OCI-LY7 (cell line): ENCODE measurements around the gene PIP4K2A. TPM values are rescaled to one million over a fixed set of nuclear protein-coding genes. Genes with fewer than 3 reads are reported as not detected.

ENCODE experiments used
- BruUV-seq: library from RNA; stranded (reverse); fragments of 400-500 nt; replicated peaks from 2 replicates; lab custom pipeline; 2021; lab: Mats Ljungman, UMichigan
- CTCF ChIA-PET: fragments of 300-600 bp; sonication (Branson Sonifier 250); formaldehyde crosslinking; loops from one replicate; lab custom pipeline; 2022; ENCODE audit warnings: antibody characterized with exemption; ENCODE audit not compliant: unreplicated experiment; lab: Charles Lee
- POLR2A ChIA-PET: fragments of 300-600 bp; sonication (Branson Sonifier 250); formaldehyde crosslinking; loops from one replicate; lab custom pipeline; 2022; ENCODE audit warnings: antibody characterized with exemption; lab: Charles Lee
- DNase-seq: peaks from one replicate; pipeline ENCODE4 v3.0.0-alpha.2; 2015; ENCODE audit warnings: low spot score
- H2AFZ ChIP-seq: fragments of 200-600 bp; sonication (generic), shearing (Covaris generic); 2 replicates; pipeline ENCODE4 v1.6.1; 2014; ENCODE audit warnings: mild to moderate bottlenecking, antibody characterized with exemption, low read length, moderate library complexity
- H3K27ac ChIP-seq: fragments of 200-600 bp; sonication (generic); 2 replicates; pipeline ENCODE4 v1.5.1; 2014; ENCODE audit warnings: mixed run types, low read depth, mild to moderate bottlenecking, moderate library complexity, low read length, inconsistent platforms; ENCODE audit not compliant: poor library complexity, severe bottlenecking
- H3K36me3 ChIP-seq: fragments of 200-600 bp; sonication (generic); 2 replicates; pipeline ENCODE4 v1.6.1; 2014; ENCODE audit warnings: mild to moderate bottlenecking, antibody characterized with exemption, low read length, moderate library complexity, mixed read lengths; ENCODE audit not compliant: insufficient read depth
- H3K4me1 ChIP-seq: fragments of 200-600 bp; sonication (generic); 2 replicates; pipeline ENCODE4 v1.5.1; 2014; ENCODE audit warnings: mild to moderate bottlenecking, low read length; ENCODE audit not compliant: insufficient read depth, poor library complexity, severe bottlenecking
- H3K4me2 ChIP-seq: fragments of 200-600 bp; sonication (generic); 2 replicates; pipeline ENCODE4 v1.6.1; 2014; ENCODE audit warnings: mild to moderate bottlenecking, low read length
- H3K4me3 ChIP-seq: fragments of 200-600 bp; sonication (generic); 2 replicates; pipeline ENCODE4 v1.5.1; 2014; ENCODE audit warnings: mild to moderate bottlenecking, low read depth, low read length; ENCODE audit not compliant: poor library complexity, severe bottlenecking
- H3K79me2 ChIP-seq: fragments of 200-600 bp; sonication (generic); 2 replicates; pipeline ENCODE4 v1.6.1; 2016; ENCODE audit warnings: low read depth, mild to moderate bottlenecking, low read length, moderate library complexity, mixed read lengths; ENCODE audit not compliant: insufficient read depth
- H3K9me2 ChIP-seq: fragments of 200-600 bp; sonication (generic); 2 replicates; pipeline ENCODE4 v1.6.1; 2016; ENCODE audit warnings: mild to moderate bottlenecking, low read length, mixed read lengths; ENCODE audit not compliant: insufficient read depth
- H3K9me3 ChIP-seq: fragments of 200-600 bp; sonication (generic); 2 replicates; pipeline ENCODE4 v1.6.1; 2014; ENCODE audit warnings: mild to moderate bottlenecking, mixed run types, low read length, mixed read lengths
- H4K20me1 ChIP-seq: fragments of 200-600 bp; sonication (generic); 2 replicates; pipeline ENCODE4 v1.6.1; 2014; ENCODE audit warnings: mild to moderate bottlenecking, antibody characterized with exemption, low read length, moderate library complexity, mixed read lengths; ENCODE audit not compliant: insufficient read depth
- CTCF ChIP-seq: fragments of 200-600 bp; sonication (generic); conservative IDR thresholded peaks from 2 replicates; pipeline ENCODE4 v1.5.1; 2014; ENCODE audit warnings: mild to moderate bottlenecking, antibody characterized with exemption, low read length, moderate library complexity, mixed read lengths
- EZH2phosphoT487 ChIP-seq: fragments of 200-600 bp; sonication (generic); IDR thresholded peaks from 2 replicates; pipeline ENCODE4 v1.6.1; 2018; ENCODE audit warnings: low read depth, borderline replicate concordance, mild to moderate bottlenecking, mixed run types, antibody characterized with exemption, low read length, moderate library complexity, mixed read lengths
- intact Hi-C: fragments of 100-400 bp; cut with micrococcal nuclease; formaldehyde crosslinking; loops from one replicate; pipeline ENCODE4 v1.10.0; 2022; ENCODE audit not compliant: unreplicated experiment
- total RNA-seq, 2 experiments: library from RNA; depleted of rRNA in 1 of 2; stranded (reverse); fragments of >200 nt in 1 of 2; shearing (Covaris generic) in 1 of 2; gene quantifications; 2 replicates each; pipeline ENCODE4 v1.2.3, GENCODE V29; 2014 to 2022

The PIP4K2A gene
- total RNA-seq, 2 experiments from 2014 or later, result 32.5 to 42.6 TPM

- DNase-seq, result no peak
- H3K79me2 ChIP-seq, result peaks cover 37% of the 10 kb centered on the region; the same call in 1 of the 2 replicates
- H3K36me3 ChIP-seq, result peaks cover 9% of the 10 kb centered on the region
- H4K20me1 ChIP-seq, result no peaks in the 10 kb centered on the region
- BruUV-seq, result no TSS peak
- peaks cover 71% of the 10 kb centered on the region for H3K4me1 ChIP-seq
- H3K9me3 ChIP-seq, result no peaks in the 10 kb centered on the region; the same call in 1 of the 2 replicates
- H3K9me2 ChIP-seq, result no peaks in the 10 kb centered on the region
- peak overlapping the region; percentile 65 for H3K4me3 ChIP-seq
- intact Hi-C loops, result loop anchor here (5.0 kb wide), 2 partner anchors 67 to 97 kb away; partner anchors contain the start of gene PIP4K2A
- TF ChIP-seq CTCF, result no peak
- no peak for TF ChIP-seq EZH2phosphoT487
- H2AFZ ChIP-seq, result peak overlapping the region; percentile 89; the same call in 1 of the 2 replicates
- peak overlapping the region; percentile 60 for H3K27ac ChIP-seq
- H3K4me2 ChIP-seq, result peak overlapping the region; percentile 79
- ChIA-PET CTCF (no interaction called here), POLR2A (interaction anchor here (0.7 to 4.1 kb wide), 8 partner anchors 9 to 97 kb away, joined by 3 to 31 read pairs (median 7); no protein-coding TSS in a partner anchor)
Measured at GRCh38 chr10:22615101-22615500, 99.3 kb downstream of the PIP4K2A start.

GRCh38 chr10:22613011-22613410 lies 101.4 kb downstream of the PIP4K2A start:
- no peaks in the 10 kb centered on the region for H4K20me1 ChIP-seq
- peaks cover 34% of the 10 kb centered on the region; the same call in 1 of the 2 replicates for H3K79me2 ChIP-seq
- H3K9me2 ChIP-seq, result no peaks in the 10 kb centered on the region
- no peak for TF ChIP-seq EZH2phosphoT487
- TF ChIP-seq CTCF, result no peak
- H3K4me1 ChIP-seq, result peaks cover 77% of the 10 kb centered on the region
- no TSS peak for BruUV-seq
- intact Hi-C loops, result no loop called here
- no peak overlapping the region for H2AFZ ChIP-seq
- CTCF ChIA-PET, result no interaction called here
- H3K9me3 ChIP-seq, result no peaks in the 10 kb centered on the region; the same call in 1 of the 2 replicates
- peaks cover 16% of the 10 kb centered on the region for H3K36me3 ChIP-seq
- POLR2A ChIA-PET, result no interaction called here
- no peak overlapping the region for H3K27ac ChIP-seq
- H3K4me3 ChIP-seq, result no peak overlapping the region
- H3K4me2 ChIP-seq, result no peak overlapping the region
- DNase-seq, result no peak

- ChIA-PET CTCF (no interaction called here), POLR2A (interaction anchor here (0.6 to 1.1 kb wide), 2 partner anchors 13 to 73 kb away, joined by 3 read pairs; no protein-coding TSS in a partner anchor)
- BruUV-seq, result no TSS peak
- Histone ChIP-seq H3K36me3 (peaks cover 19% of the 10 kb centered on the region), H3K4me1 (peaks cover 76% of the 10 kb centered on the region), H3K4me2 (peak overlapping the region; percentile 49), H3K27ac (peak overlapping the region; percentile 31), H3K4me3 (no peak overlapping the region), H2AFZ (no peak overlapping the region), H3K9me2 (no peaks in the 10 kb centered on the region), H4K20me1 (no peaks in the 10 kb centered on the region), H3K79me2 (peaks cover 32% of the 10 kb centered on the region; the same call in 1 of the 2 replicates), H3K9me3 (no peaks in the 10 kb centered on the region; the same call in 1 of the 2 replicates)
- TF ChIP-seq CTCF (no peak), EZH2phosphoT487 (no peak)
- DNase-seq, result no peak
- intact Hi-C loops, result no loop called here
Measured at GRCh38 chr10:22612318-22612717, 102.1 kb downstream of the PIP4K2A start.
